ENCODE measurements around the gene FAM193B.

FAM193B gene

DNA sequence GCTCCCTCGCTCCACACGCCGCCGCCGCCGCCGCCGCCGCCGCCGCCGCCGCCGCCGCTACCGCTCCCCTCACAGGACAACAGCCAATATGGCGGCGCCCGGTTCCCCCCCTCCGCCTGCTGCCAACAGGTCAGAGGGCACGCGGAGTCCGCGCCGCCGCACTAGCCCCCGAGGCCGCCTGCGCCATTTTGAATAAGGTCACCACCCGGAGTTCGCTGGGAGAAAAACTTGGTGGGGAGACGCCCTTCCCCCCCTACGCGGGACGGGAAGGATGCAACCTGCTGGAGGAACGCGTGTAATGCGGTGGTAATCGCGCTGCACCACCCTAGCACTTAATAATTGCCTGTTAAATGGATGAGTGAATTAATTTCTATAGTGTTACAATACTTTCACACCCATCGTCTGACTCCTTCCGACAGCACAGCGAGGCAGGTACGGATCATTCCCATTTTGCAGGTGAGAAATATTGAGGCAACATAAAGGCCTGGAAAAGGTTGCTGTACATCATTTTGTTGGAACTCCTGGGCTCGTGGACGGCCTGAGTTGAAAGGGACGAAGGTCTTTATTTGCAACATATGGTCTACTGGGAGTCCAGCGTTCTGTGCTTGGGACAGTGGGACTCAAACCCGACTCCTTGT, at the start of gene FAM193B:
Gene FAM193B, minus strand, starts transcription at position 90 of the 638 bp plus-strand sequence. CDS start 105 bp downstream, outside the sequence.
- in situ Hi-C loops (cut with HindIII; ENCODE audit: low sequenced_read_pairs): loop anchor here (5.0 kb wide), 2 partner anchors 38 to 107 kb away; partner anchors contain the start of genes PRR7 and TMED9

DNA sequence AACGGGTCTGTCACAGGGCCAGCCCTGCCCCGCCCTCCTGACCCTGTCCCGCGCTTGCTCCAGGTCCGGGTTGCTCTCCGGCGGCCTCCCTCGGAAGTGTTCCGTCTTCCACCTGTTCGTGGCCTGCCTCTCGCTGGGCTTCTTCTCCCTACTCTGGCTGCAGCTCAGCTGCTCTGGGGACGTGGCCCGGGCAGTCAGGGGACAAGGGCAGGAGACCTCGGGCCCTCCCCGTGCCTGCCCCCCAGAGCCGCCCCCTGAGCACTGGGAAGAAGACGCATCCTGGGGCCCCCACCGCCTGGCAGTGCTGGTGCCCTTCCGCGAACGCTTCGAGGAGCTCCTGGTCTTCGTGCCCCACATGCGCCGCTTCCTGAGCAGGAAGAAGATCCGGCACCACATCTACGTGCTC, 49.8 kb upstream of the FAM193B start:
- in situ Hi-C loops (cut with HindIII; ENCODE audit: low sequenced_read_pairs): no loop called here

DNA sequence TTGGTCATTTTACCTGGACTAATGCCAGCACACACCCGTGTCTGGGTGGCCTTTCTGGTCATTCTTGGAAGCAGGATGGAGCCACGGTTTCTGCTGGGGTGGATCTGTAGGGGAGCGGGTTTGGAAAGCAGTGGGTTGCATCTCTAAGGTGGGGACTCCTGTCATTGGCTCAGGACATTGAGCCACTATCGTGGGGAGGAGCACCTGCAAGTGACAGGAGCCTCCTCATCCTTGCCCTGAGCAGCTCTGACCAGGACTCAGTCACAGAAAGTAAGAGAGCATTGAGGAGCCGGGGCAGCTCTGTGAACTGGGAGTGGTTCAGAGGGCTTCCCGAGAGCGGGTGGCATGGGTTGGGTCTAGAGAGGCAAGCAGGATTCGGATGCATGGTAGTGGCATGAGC, 49.3 kb upstream of the FAM193B start:
- in situ Hi-C loops (cut with HindIII; ENCODE audit: low sequenced_read_pairs): no loop called here

DNA sequence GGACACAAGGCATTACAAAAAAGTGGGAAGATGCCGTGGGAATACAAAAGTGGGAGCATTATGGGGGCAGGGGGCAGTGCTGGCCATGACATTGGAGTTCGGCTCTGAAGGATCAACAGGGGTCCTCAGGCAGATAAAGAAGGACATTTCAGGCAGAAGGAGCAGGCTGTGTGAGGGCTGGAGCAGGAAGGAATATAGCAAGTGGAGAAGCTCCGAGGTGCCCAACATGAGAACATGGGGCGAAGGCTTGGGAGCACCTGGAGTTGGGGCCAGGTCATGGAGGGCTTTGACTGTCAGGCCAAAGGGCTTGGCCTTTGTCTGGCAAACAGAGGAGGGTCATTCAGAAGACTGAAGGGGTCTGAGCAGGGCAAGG, 48.1 kb upstream of the FAM193B start:
- in situ Hi-C loops (cut with HindIII; ENCODE audit: low sequenced_read_pairs): no loop called here

DNA sequence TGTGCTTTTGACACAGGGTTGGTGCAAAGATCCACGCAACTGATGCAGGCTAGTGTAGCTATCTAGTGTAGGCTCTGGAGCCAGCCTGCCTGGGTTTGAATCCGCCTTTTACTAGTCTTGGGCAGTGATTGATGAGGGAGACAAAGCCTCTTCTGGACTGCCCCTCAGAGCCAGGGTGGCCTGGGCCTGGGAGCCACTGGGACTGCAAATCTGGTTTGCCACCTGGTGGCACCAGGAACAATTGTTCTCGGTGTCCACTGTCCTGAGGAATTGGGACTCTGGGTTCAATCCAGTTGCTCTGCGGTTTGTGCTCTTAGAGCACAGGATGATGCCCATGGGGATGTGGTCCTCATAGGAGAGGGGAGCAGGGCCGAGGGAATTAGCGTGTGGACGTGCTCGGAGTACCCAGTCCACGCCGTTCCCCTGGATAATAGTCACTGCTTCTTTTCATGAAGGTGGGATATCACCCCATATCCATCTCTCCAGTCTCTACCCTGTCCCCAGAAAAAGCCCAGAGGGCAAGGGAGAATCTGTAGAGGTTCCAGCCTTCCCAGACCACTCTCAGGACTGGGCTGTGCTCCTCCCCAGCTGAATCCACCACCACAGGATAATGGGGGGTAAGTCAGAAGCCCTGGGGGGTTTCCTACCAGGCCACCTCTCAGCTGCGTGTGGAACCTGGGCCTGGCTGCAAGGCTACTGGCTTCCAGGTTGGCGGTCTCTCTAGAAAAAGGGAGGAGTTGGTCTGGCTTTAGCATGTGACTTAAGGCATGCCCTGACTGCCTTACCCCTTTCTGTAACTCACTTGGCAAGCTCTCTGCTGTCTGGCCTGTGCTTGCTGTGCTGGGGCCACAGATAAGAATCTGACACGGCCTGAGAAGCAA, 47.5 kb upstream of the FAM193B start:
- in situ Hi-C loops (cut with HindIII; ENCODE audit: low sequenced_read_pairs): no loop called here

DNA sequence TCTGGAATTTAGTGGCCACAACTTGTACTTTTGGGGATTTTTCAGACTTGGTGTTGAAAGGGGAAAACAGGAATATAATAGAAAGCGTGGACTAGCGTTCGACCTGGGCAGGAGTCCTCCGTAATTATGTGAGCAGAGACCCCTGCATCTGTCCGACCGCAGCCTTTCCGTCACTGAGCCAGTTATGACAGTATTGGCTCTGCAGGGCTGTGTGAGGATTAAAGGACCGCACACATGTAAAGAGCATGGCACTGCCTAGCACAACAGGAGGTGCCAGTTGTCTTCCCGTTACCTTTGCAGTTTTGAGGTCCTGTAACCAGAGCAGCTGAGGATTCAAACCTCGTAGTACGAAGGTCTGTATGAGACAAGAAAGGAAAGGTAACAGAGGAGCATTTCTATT, 46.8 kb upstream of the FAM193B start:
- in situ Hi-C loops (cut with HindIII; ENCODE audit: low sequenced_read_pairs): no loop called here

DNA sequence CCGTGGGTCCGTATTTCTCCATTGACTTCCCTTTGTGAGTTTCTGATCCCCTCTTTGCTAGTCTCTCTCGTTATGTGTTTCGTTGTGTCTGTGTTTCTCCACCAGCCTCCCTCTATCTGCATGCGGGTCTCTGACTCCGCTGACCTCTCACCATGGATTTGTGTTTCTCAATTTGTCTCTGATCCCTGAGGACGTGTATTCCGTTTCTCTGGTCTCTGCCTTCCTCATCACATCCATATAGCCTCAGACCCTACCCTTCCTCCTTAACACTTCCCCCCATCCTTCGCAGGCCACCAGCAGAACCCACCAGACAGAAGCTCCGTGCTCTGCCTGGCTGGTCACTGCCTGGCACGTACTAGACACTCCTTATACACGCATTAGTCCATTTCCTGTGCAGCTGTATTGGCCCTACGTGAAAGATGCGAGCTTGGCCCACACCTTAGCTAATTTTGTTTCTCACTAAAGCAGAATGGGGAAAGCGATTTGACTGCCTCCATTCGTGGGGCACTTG, 46.2 kb upstream of the FAM193B start:
- in situ Hi-C loops (cut with HindIII; ENCODE audit: low sequenced_read_pairs): no loop called here

DNA sequence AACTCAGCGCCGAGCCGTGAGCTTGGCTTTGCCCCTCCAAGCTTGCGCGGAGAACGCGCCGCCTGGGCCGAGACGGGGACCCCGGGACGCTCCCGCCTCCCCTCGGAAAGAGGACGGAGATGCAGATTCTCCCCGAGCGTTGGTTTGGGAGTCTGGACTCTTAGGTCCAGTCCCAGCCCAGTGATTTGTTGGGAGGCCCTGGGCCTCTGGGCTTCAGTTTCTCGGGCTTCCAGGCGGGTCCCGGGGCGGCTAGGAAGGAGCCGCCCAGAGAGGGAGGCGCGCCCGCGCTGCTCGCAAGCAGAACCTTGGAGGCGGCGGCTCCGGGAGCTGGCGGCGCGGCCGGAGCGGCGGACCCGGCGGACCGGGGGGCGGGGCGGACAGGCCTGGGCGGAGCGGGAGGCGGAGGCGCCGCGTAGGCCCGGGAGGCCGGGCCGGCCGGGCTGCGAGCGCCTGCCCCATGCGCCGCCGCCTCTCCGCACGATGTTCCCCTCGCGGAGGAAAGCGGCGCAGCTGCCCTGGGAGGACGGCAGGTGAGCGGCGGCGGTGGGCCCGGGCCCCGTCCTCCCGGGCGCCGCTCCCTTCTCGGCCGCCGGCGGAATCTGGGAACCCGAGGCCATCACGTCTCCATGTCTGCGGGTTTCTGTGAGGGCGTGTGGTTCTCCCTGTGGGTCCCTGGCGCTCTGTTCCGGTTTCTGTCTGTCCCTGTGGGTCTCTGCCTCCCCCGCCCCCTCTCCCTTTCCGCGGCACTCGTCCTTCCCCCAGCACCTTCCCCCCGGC, 45.6 kb upstream of the FAM193B start, which contains the start of gene B4GALT7:
Gene B4GALT7, plus strand, starts transcription at position 402 of the 777 bp plus-strand sequence. Its CDS starts 79 bp downstream, at position 481.
- in situ Hi-C loops (cut with HindIII; ENCODE audit: low sequenced_read_pairs): no loop called here

DNA sequence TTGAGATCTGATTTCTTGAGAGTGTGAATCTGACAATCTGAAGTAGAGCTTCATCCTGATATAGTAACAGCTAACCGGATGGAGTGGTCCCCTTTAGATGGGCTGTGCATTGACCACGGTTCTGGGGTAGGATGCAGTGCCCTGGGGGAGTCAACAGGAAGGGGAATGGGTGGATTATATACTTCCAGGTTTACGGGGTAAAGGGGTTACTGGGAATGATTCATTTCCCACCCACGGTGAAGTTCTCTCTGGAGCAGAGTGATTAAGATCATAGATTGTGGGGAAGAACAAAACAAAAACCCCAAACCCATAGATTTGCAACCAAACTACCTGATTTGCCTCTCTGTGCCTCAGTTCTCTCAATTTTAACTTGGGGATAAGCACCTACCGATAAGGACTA, 44.1 kb upstream of the FAM193B start:
- in situ Hi-C loops (cut with HindIII; ENCODE audit: low sequenced_read_pairs): no loop called here

DNA sequence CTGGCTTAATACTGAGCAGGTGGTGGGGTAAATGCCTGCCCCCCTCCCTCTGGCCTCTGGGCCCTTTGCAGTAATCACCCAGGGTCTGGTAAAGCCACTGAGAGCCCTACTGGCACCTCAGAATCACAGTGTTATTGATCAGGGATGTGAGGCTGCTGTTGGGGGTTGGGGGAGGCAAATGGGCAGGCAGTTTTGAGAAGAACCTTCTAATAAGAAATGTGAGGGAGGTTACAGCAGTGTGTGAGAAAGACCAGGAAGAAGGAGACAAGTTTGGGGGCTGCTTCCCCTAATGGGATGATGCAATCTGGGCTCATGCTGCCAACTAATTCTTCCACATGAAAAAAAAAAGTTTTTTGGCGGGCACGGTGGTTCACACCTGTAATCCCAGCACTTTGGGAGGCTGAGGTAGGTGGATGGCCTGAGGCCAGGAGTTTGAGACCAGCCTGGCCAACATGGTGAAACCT, 42.4 kb upstream of the FAM193B start:
- in situ Hi-C loops (cut with HindIII; ENCODE audit: low sequenced_read_pairs): no loop called here

DNA sequence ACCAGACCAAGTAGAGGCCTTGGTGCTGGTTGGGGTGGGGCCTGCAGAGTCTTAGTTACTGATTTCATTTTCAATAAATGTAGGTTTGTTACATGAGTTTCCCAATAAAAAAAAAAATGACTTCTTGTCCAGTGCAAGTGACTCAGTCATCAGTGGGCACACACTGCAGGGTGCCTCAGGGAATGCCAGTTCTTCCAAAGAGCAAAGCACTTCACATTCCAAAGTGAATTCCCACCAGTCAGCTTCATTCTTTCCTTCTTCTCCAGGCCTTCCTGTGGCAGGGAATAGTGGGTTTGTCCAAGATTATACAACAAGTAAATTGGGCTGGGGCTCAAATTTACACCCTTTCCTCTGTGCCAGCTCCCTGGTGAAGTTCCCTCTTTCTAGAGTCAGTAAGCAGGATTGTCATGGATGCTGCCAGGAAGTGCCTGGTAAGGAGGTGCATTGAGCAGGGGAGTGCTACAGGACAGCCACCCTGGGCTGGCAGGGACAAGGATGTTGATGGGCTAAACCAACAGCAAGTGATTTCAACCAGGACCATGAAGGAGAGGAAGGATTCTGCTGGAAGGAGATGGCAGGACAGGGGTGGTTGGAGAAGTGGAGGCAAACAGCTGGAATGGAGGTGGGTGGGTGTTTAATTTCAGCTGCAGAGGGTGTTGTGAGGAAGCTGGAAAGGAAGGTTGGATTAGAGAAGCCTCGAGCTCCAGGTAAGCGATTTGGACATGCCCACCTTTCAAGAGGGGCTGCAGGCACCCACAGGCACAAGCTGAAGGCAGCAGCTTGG, 41.8 kb upstream of the FAM193B start:
- in situ Hi-C loops (cut with HindIII; ENCODE audit: low sequenced_read_pairs): no loop called here

DNA sequence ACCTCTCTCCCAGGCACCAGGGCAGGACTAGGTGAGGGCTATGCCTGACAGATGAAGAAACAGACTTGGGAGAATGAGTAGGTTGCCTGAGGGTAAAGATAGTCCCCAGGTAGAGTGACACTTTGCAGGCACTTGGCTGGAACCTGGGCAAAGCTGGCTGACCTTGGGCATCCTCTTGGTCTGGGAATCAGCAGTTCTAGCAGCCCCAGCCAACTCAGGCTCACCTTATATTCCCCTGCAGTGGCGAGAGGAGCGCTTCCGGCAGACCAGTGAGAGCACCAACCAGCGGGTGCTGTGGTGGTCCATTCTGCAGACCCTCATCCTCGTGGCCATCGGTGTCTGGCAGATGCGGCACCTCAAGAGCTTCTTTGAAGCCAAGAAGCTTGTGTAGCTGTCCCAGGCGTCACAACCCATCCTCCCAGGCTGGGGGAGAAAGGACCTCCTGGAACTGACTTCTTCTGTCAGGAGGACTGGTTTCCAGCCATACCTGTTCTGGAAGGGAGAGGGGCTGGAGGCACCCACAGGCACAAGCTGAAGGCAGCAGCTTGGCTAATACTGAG, 40.7 kb upstream of the FAM193B start:
- in situ Hi-C loops (cut with HindIII; ENCODE audit: low sequenced_read_pairs): no loop called here

DNA sequence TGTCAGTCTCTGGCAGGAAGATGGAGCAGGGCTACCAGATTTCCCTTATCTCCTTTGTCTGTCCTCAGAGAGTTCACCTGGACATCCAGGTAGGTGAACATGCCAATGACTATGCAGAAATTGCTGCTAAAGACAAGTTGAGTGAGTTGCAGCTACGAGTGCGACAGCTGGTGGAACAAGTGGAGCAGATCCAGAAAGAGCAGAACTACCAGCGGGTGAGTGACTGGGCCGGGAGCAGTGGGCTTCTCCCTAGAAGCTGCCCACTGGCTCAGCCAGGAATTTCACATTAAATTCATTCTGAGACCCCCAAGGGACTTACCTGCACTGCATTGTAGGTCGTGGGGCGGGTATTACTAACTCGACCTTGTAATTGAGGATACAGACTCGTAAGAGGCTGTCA, 39.7 kb upstream of the FAM193B start:
- in situ Hi-C loops (cut with HindIII; ENCODE audit: low sequenced_read_pairs): loop anchor here (5.0 kb wide), 1 partner anchor 42 kb away; the partner anchor contains the start of gene FAM193B

DNA sequence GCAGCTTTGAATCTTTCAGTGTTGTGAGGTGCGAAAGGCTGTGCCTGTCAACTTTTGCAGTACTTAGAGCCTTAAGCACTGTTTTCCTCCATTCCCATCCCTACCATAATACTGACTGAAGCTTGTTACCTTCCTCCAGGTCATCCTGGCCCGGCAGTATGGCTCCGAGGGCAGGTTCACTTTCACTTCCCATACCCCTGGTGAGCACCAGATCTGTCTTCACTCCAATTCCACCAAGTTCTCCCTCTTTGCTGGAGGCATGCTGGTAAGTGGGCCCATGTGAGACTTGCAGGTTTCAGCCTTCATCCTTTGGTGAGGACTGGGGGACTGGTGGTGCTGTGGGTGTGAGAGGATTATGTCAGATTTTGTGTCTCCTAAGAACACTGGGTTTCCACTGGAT, 39.1 kb upstream of the FAM193B start:
- in situ Hi-C loops (cut with HindIII; ENCODE audit: low sequenced_read_pairs): loop anchor here (5.0 kb wide), 1 partner anchor 41 kb away; the partner anchor contains the start of gene FAM193B

DNA sequence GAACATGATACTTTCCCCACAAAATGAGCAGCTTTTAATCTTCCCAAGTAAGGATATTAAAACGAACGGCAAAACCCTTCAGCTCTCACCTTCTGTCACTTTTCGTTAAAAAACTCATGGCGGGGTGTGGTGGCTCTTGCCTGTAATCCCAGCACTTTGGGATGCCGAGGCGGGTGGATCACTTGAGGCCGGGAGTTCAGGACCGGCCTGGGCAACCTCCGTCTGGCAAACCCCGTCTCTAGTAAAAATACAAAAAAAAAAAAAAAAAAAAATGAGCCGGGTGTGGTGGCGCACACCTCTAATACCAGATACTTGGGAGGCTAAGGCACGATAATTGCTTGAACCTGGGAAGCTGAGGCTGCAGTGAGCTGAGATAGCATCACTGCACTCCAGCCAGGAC, 38.5 kb upstream of the FAM193B start:
- in situ Hi-C loops (cut with HindIII; ENCODE audit: low sequenced_read_pairs): loop anchor here (5.0 kb wide), 1 partner anchor 41 kb away; the partner anchor contains the start of gene FAM193B

DNA sequence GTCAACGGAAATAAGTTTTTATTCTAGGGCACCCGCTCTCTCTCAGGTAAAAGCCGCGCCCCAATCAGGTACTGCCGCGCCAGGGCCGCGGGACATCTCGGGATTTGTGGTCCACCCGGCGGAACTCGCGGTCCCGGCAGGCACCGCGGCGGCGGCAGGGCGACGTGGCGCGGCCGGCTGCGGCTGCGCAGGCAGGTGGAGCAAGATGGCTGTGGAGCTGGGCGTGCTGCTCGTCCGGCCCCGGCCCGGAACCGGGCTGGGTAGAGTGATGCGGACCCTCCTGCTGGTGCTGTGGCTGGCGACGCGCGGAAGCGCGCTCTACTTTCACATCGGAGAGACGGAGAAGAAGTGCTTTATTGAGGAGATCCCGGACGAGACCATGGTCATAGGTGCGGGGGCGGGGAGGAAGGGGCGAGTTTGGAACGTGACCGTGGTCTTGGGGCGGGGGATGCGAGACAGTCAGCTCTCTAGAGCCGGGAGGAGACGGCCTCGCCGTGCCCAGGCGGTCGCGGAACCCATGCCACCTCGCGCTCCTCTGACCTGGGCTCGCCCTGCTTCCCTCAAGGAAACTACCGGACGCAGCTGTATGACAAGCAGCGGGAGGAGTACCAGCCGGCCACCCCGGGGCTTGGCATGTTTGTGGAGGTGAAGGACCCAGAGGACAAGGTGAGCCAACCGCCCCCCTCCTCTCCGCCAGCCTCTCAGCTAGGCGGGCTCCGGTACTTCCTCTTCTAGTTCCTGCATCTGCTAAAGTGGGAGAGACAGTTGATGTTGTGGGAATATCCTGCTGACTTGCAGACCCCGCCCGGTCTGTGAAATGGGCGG, 37.9 kb upstream of the FAM193B start, which contains the start of gene TMED9:
Gene TMED9, plus strand, starts transcription at position 194 of the 825 bp plus-strand sequence. Its CDS starts 12 bp downstream, at position 206.
- in situ Hi-C loops (cut with HindIII; ENCODE audit: low sequenced_read_pairs): loop anchor here (5.0 kb wide), 1 partner anchor 40 kb away; the partner anchor contains the start of gene FAM193B

DNA sequence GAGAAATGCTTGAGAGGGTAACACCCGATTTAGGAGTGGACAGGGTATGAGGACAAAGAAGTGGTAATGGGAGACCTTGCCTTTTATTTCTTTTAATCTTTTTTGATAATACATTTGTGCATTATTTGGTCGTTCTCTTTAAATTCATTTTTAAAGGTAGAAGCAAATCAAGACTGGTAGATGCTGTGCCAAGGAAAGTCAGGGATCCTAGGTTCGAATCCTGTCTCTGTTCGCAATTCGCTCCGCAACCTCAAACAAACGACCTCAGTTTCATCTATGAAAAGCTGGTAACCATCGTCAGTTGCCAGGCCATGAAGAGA, 37.3 kb upstream of the FAM193B start:
- in situ Hi-C loops (cut with HindIII; ENCODE audit: low sequenced_read_pairs): loop anchor here (5.0 kb wide), 1 partner anchor 39 kb away; the partner anchor contains the start of gene FAM193B

DNA sequence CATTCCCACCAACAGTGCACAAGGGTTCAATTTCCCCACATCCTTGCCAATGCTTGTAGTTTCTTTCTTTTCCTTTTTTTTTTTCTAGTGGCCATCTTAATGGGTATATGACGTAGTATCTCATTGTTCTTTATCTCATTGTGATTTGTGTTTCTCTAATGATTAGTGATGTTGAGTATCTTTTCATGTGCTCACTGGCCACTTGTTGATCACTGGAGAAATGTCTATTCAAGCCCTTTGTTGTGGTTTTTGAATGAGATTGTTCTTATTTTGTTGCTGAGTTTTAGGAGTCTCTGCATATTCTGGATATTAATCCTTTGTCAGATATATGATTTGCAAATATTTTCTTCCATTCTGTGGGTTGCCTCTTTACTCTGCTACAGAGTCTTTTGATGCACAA, 36.0 kb upstream of the FAM193B start:
- in situ Hi-C loops (cut with HindIII; ENCODE audit: low sequenced_read_pairs): loop anchor here (5.0 kb wide), 1 partner anchor 38 kb away; the partner anchor contains the start of gene FAM193B
